Endodermal cell (in vitro differentiated cells): ENCODE data around the gene LMTK2. TPM values are rescaled to one million over a fixed set of nuclear protein-coding genes. Genes with fewer than 3 reads are reported as not detected.
A peak's percentile ranks its signal among the peaks of the same experiment; 100 is the strongest.

Experiments
- DNase-seq: peaks from one replicate; pipeline ENCODE4 v3.0.0-alpha.2; 2017
- H3K27ac ChIP-seq: 2 replicates; pipeline ENCODE4 v1.5.1; 2013; ENCODE audit warnings: mild to moderate bottlenecking, low read depth, low read length, moderate library complexity
- H3K27me3 ChIP-seq: 2 replicates; pipeline ENCODE4 v1.6.1; 2013; ENCODE audit warnings: mild to moderate bottlenecking, low read length, moderate library complexity; ENCODE audit not compliant: insufficient read depth, control insufficient read depth, poor library complexity, severe bottlenecking
- H3K36me3 ChIP-seq: 2 replicates; pipeline ENCODE4 v1.7.0; 2013; ENCODE audit warnings: mild to moderate bottlenecking, low read length, moderate library complexity; ENCODE audit not compliant: control insufficient read depth, insufficient read depth
- H3K4me1 ChIP-seq: one replicate; pipeline ENCODE4 v1.7.0; 2013; ENCODE audit warnings: low read length; ENCODE audit not compliant: control insufficient read depth, insufficient read depth
- H3K4me3 ChIP-seq: 2 replicates; pipeline ENCODE4 v1.5.1; 2013; ENCODE audit warnings: mild to moderate bottlenecking, low read length, moderate library complexity
- H3K9ac ChIP-seq: 2 replicates; pipeline ENCODE4 v1.6.1; 2013; ENCODE audit warnings: mild to moderate bottlenecking, low read length, moderate library complexity; ENCODE audit not compliant: poor library complexity, severe bottlenecking; ENCODE audit errors: extremely low read depth
- H3K9me3 ChIP-seq: 2 replicates; pipeline ENCODE4 v1.6.1; 2013; ENCODE audit warnings: mild to moderate bottlenecking, low read length, moderate library complexity; ENCODE audit not compliant: control insufficient read depth
- H3K27ac Mint-ChIP-seq: 2 replicates; pipeline ENCODE4 v1.8.0; 2020; ENCODE audit warnings: mixed read lengths
- H3K27me3 Mint-ChIP-seq: 2 replicates; pipeline ENCODE4 v1.8.0; 2021; ENCODE audit warnings: mild to moderate bottlenecking, mixed read lengths; ENCODE audit not compliant: insufficient read depth
- H3K36me3 Mint-ChIP-seq: 2 replicates; pipeline ENCODE4 v1.8.0; 2020; ENCODE audit warnings: low read depth, mixed read lengths
- H3K4me1 Mint-ChIP-seq: 2 replicates; pipeline ENCODE4 v1.8.0; 2020; ENCODE audit warnings: mixed read lengths
- H3K4me3 Mint-ChIP-seq: 2 replicates; pipeline ENCODE4 v1.8.0; 2020; ENCODE audit warnings: mild to moderate bottlenecking, moderate library complexity, mixed read lengths
- H3K9me3 Mint-ChIP-seq: 2 replicates; pipeline ENCODE4 v1.8.0; 2020; ENCODE audit warnings: mild to moderate bottlenecking, mixed read lengths
- CTCF ChIP-seq: fragments of 200-600 bp; sonication (generic); conservative IDR thresholded peaks from 2 replicates; pipeline ENCODE4 v1.5.0; 2021; ENCODE audit warnings: antibody characterized with exemption, mild to moderate bottlenecking
- WGBS, 2 experiments: methylation state at CpG; one replicate each; pipeline versions ENCODE4 v1.1.5 to v1.1.7; 2013; ENCODE audit warnings: missing lambda C conversion rate in 2 of 2, mixed read lengths in 1 of 2; ENCODE audit not compliant: insufficient coverage in 1 of 2, insufficient read length in 1 of 2; 5-methylcytosine and 5-hydroxymethylcytosine counted together
- total RNA-seq, 2 donors: library from RNA; stranded (reverse); fragmentation: NEBNext Ultra II Directional in 1 of 2; extraction: Animal tissue kit (Norgen Biotek cat#: 25700) in 1 of 2; gene quantifications; 2 replicates in 1 of 2; 3 replicates in 1 of 2; pipeline ENCODE4 v1.2.1, GENCODE V29; 2021

LMTK2 gene
- total RNA-seq, 2 donors from 2014 or later, result 23.5 to 25.6 TPM

- 86 to 89% methylated on average over 9 to 10 of the region's 10 CpGs for WGBS, 2 experiments
- H3K27ac ChIP-seq, result no peak overlapping the region
- peaks cover 7% of the 10 kb centered on the region for H3K4me1 Mint-ChIP-seq
- H3K27me3 ChIP-seq, result no peaks in the 10 kb centered on the region
- H3K27ac Mint-ChIP-seq, result no peak overlapping the region
- H3K9me3 ChIP-seq, result no peaks in the 10 kb centered on the region
- no peaks in the 10 kb centered on the region for H3K9me3 Mint-ChIP-seq
- no peak for DNase-seq
- H3K4me1 ChIP-seq, result no peaks in the 10 kb centered on the region
- H3K4me3 ChIP-seq, result no peak overlapping the region
- no peak overlapping the region for H3K9ac ChIP-seq
- TF ChIP-seq CTCF, result peak; percentile 11
- H3K36me3 Mint-ChIP-seq, result peaks cover 18% of the 10 kb centered on the region
- H3K27me3 Mint-ChIP-seq, result no peaks in the 10 kb centered on the region
- peaks cover 16% of the 10 kb centered on the region for H3K36me3 ChIP-seq
- no peak overlapping the region for H3K4me3 Mint-ChIP-seq
Observed at GRCh38 chr7:98178762-98179490, 72.3 kb downstream of the LMTK2 start.

- H3K4me1 ChIP-seq, result no peaks in the 10 kb centered on the region
- Mint-ChIP-seq H3K4me1 (peaks cover 12% of the 10 kb centered on the region), H3K27ac (no peak overlapping the region), H3K27me3 (no peaks in the 10 kb centered on the region), H3K4me3 (no peak overlapping the region), H3K9me3 (no peaks in the 10 kb centered on the region), H3K36me3 (peaks cover 17% of the 10 kb centered on the region)
- no peak overlapping the region for H3K4me3 ChIP-seq
- no peaks in the 10 kb centered on the region for H3K27me3 ChIP-seq
- peaks cover 9% of the 10 kb centered on the region for H3K36me3 ChIP-seq
- no peaks in the 10 kb centered on the region for H3K9me3 ChIP-seq
- DNase-seq, result no peak
- H3K9ac ChIP-seq, result no peak overlapping the region
- TF ChIP-seq CTCF, result no peak
- H3K27ac ChIP-seq, result no peak overlapping the region
- 95 to 97% methylated on average over 6 to 8 of the region's 8 CpGs for WGBS, 2 experiments
Observed at GRCh38 chr7:98180751-98181150, 74.1 kb downstream of the LMTK2 start.

GRCh38 chr7:98185101-98185500 is 78.4 kb downstream of the LMTK2 start:
- no peaks in the 10 kb centered on the region for H3K27me3 Mint-ChIP-seq
- no peaks in the 10 kb centered on the region for H3K9me3 ChIP-seq
- H3K36me3 Mint-ChIP-seq, result peaks cover 36% of the 10 kb centered on the region

More at GRCh38 chr7:98185101-98185500, 78.4 kb downstream of the LMTK2 start:
- no peak overlapping the region for H3K27ac ChIP-seq
- no peak overlapping the region for H3K9ac ChIP-seq
- H3K4me1 ChIP-seq, result no peaks in the 10 kb centered on the region
- peaks cover 14% of the 10 kb centered on the region for H3K36me3 ChIP-seq
- 93 to 100% methylated on average over 4 to 7 of the region's 7 CpGs for WGBS, 2 experiments
- Mint-ChIP-seq H3K4me1 (peaks cover 5% of the 10 kb centered on the region), H3K4me3 (no peak overlapping the region), H3K9me3 (no peaks in the 10 kb centered on the region), H3K27ac (no peak overlapping the region)
- no peak for TF ChIP-seq CTCF
- no peak for DNase-seq
- H3K27me3 ChIP-seq, result no peaks in the 10 kb centered on the region
- no peak overlapping the region for H3K4me3 ChIP-seq
